H1 (cell line): Measurements from ENCODE around the gene MRPL55. TPM values are rescaled to one million over a fixed set of nuclear protein-coding genes. Genes with fewer than 3 reads are reported as not detected.

Experiments
- CTCF ChIA-PET: fragments of 300-600 bp; sonication (Branson Sonifier 250); formaldehyde crosslinking; loops from one replicate; lab custom pipeline; 2021; ENCODE audit not compliant: partially characterized antibody; lab: Charles Lee
- POLR2A ChIA-PET: fragments of 300-600 bp; sonication (Branson Sonifier 250); formaldehyde crosslinking; loops from one replicate; lab custom pipeline; 2021; ENCODE audit warnings: inconsistent platforms; ENCODE audit not compliant: partially characterized antibody; lab: Charles Lee
- DNase-seq, 2 experiments: peaks; one replicate each; pipeline versions ENCODE4 v3.0.0 to v3.0.0-alpha.2; 2010 to 2022; ENCODE audit warnings: low spot score in 2 of 2, low read depth in 1 of 2, mixed read lengths in 1 of 2
- FAIRE-seq: peaks from 2 replicates; lab custom pipeline; 2011; peaks lifted over from hg19 to GRCh38; lab: Jason Lieb, UNC
- H2AFZ ChIP-seq: 2 replicates; pipeline ENCODE4 v1.8.1; 2012; ENCODE audit warnings: low read length, inconsistent platforms
- H2AK5ac ChIP-seq: 2 replicates; pipeline ENCODE4 v1.6.1; 2013; ENCODE audit warnings: low read depth, low read length
- H2BK120ac ChIP-seq: replicated peaks from 2 replicates; pipeline ENCODE3; 2013; ENCODE audit warnings: low read depth, low read length, inconsistent platforms
- H2BK12ac ChIP-seq: 2 replicates; pipeline ENCODE4 v1.6.1; 2013; ENCODE audit warnings: low read depth, low read length
- H2BK15ac ChIP-seq: 2 replicates; pipeline ENCODE4 v1.6.1; 2013; ENCODE audit warnings: low read length
- H2BK20ac ChIP-seq: 2 replicates; pipeline ENCODE4 v1.6.1; 2013; ENCODE audit warnings: low read length
- H2BK5ac ChIP-seq: 2 replicates; pipeline ENCODE4 v1.6.1; 2013; ENCODE audit warnings: low read depth, low read length
- H3K14ac ChIP-seq: 2 replicates; pipeline ENCODE4 v1.6.1; 2013; ENCODE audit warnings: inconsistent platforms; ENCODE audit not compliant: insufficient read length
- H3K18ac ChIP-seq: 2 replicates; pipeline ENCODE4 v1.6.1; 2013; ENCODE audit warnings: low read length; ENCODE audit errors: extremely low read depth
- H3K23ac ChIP-seq: 2 replicates; pipeline ENCODE4 v1.6.1; 2013; ENCODE audit warnings: inconsistent platforms; ENCODE audit not compliant: insufficient read length
- H3K23me2 ChIP-seq: 2 replicates; pipeline ENCODE4 v1.6.1; 2013; ENCODE audit warnings: low read depth, low read length
- H3K27ac ChIP-seq: 2 replicates; pipeline ENCODE4 v1.6.1; 2011; ENCODE audit warnings: low read depth, low read length, inconsistent platforms
- H3K27me3 ChIP-seq, 4 experiments: replicated peaks in 1 of 4; 1 replicate in 1 of 4; 2 replicates in 3 of 4; pipeline versions ENCODE4 v1.6.1 to v1.8.1; 2011 to 2013; ENCODE audit warnings: low read length in 3 of 4, mild to moderate bottlenecking in 3 of 4, inconsistent platforms in 2 of 4, mixed read lengths in 2 of 4, moderate library complexity in 1 of 4; ENCODE audit not compliant: control insufficient read depth in 3 of 4, insufficient read depth in 3 of 4; ENCODE audit errors: extremely low read depth in 1 of 4
- H3K36me3 ChIP-seq, 4 experiments: 2 replicates each; pipeline versions ENCODE4 v1.6.1 to v1.8.1; 2011 to 2013; ENCODE audit warnings: mild to moderate bottlenecking in 4 of 4, low read length in 3 of 4, moderate library complexity in 2 of 4, control low read depth in 1 of 4, inconsistent platforms in 1 of 4; ENCODE audit not compliant: insufficient read depth in 4 of 4, control insufficient read depth in 2 of 4
- H3K4ac ChIP-seq: replicated peaks from 2 replicates; pipeline ENCODE3; 2013; ENCODE audit warnings: low read length, low read depth, mixed read lengths, inconsistent platforms; ENCODE audit not compliant: insufficient read length
- H3K4me1 ChIP-seq, 4 experiments: replicated peaks in 1 of 4; 1 replicate in 1 of 4; 2 replicates in 3 of 4; pipeline versions ENCODE4 v1.6.1 to v1.8.1; 2011 to 2013; ENCODE audit warnings: low read length in 3 of 4, inconsistent platforms in 2 of 4, mixed read lengths in 1 of 4; ENCODE audit not compliant: insufficient read depth in 4 of 4, control insufficient read depth in 3 of 4
- H3K4me2 ChIP-seq, 2 experiments: 2 replicates each; pipeline versions ENCODE4 v1.6.1 to v1.8.1; 2011 to 2013; ENCODE audit warnings: low read depth in 2 of 2, low read length in 2 of 2, control low read depth in 1 of 2, inconsistent platforms in 1 of 2, mild to moderate bottlenecking in 1 of 2; ENCODE audit not compliant: insufficient read depth in 1 of 2
- H3K4me3 ChIP-seq, 4 experiments: fragments of 200-600, 300-600 bp in 1 of 4; sonication (generic), shearing (Covaris generic), sonication (Bioruptor Twin) in 1 of 4; 2 replicates each; pipeline versions ENCODE4 v1.5.1 to v1.8.1; 2011 to 2016; ENCODE audit warnings: low read length in 4 of 4, low read depth in 3 of 4, control low read depth in 2 of 4, inconsistent platforms in 2 of 4, mild to moderate bottlenecking in 2 of 4, mixed read lengths in 1 of 4, moderate library complexity in 1 of 4; ENCODE audit not compliant: insufficient read depth in 2 of 4; ENCODE audit errors: extremely low read depth in 1 of 4
- H3K56ac ChIP-seq: replicated peaks from 2 replicates; pipeline ENCODE3; 2013; ENCODE audit warnings: low read depth, mild to moderate bottlenecking, mixed read lengths, low read length, inconsistent platforms; ENCODE audit not compliant: insufficient read length
- H3K79me1 ChIP-seq: 2 replicates; pipeline ENCODE4 v1.6.1; 2013; ENCODE audit warnings: low read depth, low read length, control low read depth
- H3K79me2 ChIP-seq, 2 experiments: 2 replicates each; pipeline versions ENCODE4 v1.6.1 to v1.8.1; 2012 to 2013; ENCODE audit warnings: low read length in 2 of 2, mild to moderate bottlenecking in 2 of 2, inconsistent platforms in 1 of 2; ENCODE audit not compliant: insufficient read depth in 2 of 2, control insufficient read depth in 1 of 2
- H3K9ac ChIP-seq, 4 experiments: replicated peaks in 1 of 4; 1 replicate in 1 of 4; 2 replicates in 3 of 4; pipeline versions ENCODE4 v1.6.1 to v1.8.1; 2011 to 2013; ENCODE audit warnings: low read depth in 3 of 4, low read length in 3 of 4, control low read depth in 2 of 4, mild to moderate bottlenecking in 2 of 4, moderate library complexity in 2 of 4, inconsistent platforms in 1 of 4; ENCODE audit errors: extremely low read depth in 1 of 4
- H3K9me3 ChIP-seq, 2 experiments: 2 replicates each; pipeline versions ENCODE4 v1.6.1 to v1.8.1; 2012 to 2013; ENCODE audit warnings: mild to moderate bottlenecking in 2 of 2, moderate library complexity in 2 of 2, control low read depth in 1 of 2, inconsistent platforms in 1 of 2, low read depth in 1 of 2, low read length in 1 of 2, mixed read lengths in 1 of 2; ENCODE audit not compliant: insufficient read depth in 2 of 2
- H4K20me1 ChIP-seq, 2 experiments: replicated peaks in 1 of 2; 2 replicates each; pipeline versions ENCODE3 to v1.8.1; 2011 to 2013; ENCODE audit warnings: inconsistent platforms in 2 of 2, low read length in 2 of 2, mild to moderate bottlenecking in 1 of 2; ENCODE audit not compliant: insufficient read depth in 2 of 2, control insufficient read depth in 1 of 2
- H4K5ac ChIP-seq: 2 replicates; pipeline ENCODE4 v1.6.1; 2013; ENCODE audit warnings: low read length, low read depth, mixed read lengths, inconsistent platforms; ENCODE audit not compliant: insufficient read length
- H4K8ac ChIP-seq: 2 replicates; pipeline ENCODE4 v1.8.0; 2013; ENCODE audit warnings: mild to moderate bottlenecking, moderate library complexity, low read length, inconsistent platforms; ENCODE audit not compliant: insufficient read depth; ENCODE audit errors: extremely low read depth
- H4K91ac ChIP-seq: replicated peaks from 2 replicates; pipeline ENCODE3; 2013; ENCODE audit warnings: low read length, mixed read lengths, inconsistent platforms; ENCODE audit not compliant: insufficient read length
- CREB1 ChIP-seq: IDR thresholded peaks from 2 replicates; pipeline ENCODE4 v1.6.1; 2012; ENCODE audit warnings: inconsistent platforms
- EP300 ChIP-seq, 2 experiments: IDR thresholded peaks; 1 replicate in 1 of 2; 2 replicates in 1 of 2; pipeline ENCODE4 v1.6.1; 2011 to 2012; ENCODE audit warnings: low read depth in 2 of 2, low read length in 2 of 2, mild to moderate bottlenecking in 2 of 2, borderline replicate concordance in 1 of 2, inconsistent platforms in 1 of 2, moderate library complexity in 1 of 2
- HDAC6 ChIP-seq: IDR thresholded peaks from one replicate; pipeline ENCODE4 v1.7.1; 2012; ENCODE audit warnings: low read depth, mild to moderate bottlenecking, inconsistent platforms, low read length, moderate library complexity
- JUND ChIP-seq: IDR thresholded peaks from 2 replicates; pipeline ENCODE4 v1.6.1; 2011; ENCODE audit warnings: mild to moderate bottlenecking, improper control_type of control experiment, low read length
- PHF8 ChIP-seq: fragments of 200-600 bp; sonication (generic); conservative IDR thresholded peaks from 2 replicates; pipeline ENCODE4 v1.7.1; 2012; ENCODE audit warnings: low read depth, mild to moderate bottlenecking, inconsistent platforms, low read length, moderate library complexity
- POLR2AphosphoS5 ChIP-seq: IDR thresholded peaks from 2 replicates; pipeline ENCODE4 v1.6.1; 2011; ENCODE audit warnings: low read depth, low read length
- SIRT6 ChIP-seq: IDR thresholded peaks from one replicate; pipeline ENCODE4 v1.7.1; 2012; ENCODE audit warnings: low read length, inconsistent platforms
- SP1 ChIP-seq: IDR thresholded peaks from 2 replicates; pipeline ENCODE4 v1.6.1; 2011; ENCODE audit warnings: low read depth, low read length
- SRF ChIP-seq: IDR thresholded peaks from 2 replicates; pipeline ENCODE4 v1.6.1; 2011; ENCODE audit warnings: mild to moderate bottlenecking, low read depth, low read length, moderate library complexity
- SUZ12 ChIP-seq: fragments of 200-600 bp; sonication (generic); IDR thresholded peaks from 2 replicates; pipeline ENCODE4 v1.6.1; 2012; ENCODE audit warnings: mild to moderate bottlenecking, inconsistent platforms, low read length, moderate library complexity, mixed read lengths
- WGBS, 2 experiments: shearing (Covaris generic) in 1 of 2; methylation state at CpG; one replicate each; pipeline versions ENCODE4 v1.1.6 to v1.1.7; 2013 to 2015; ENCODE audit warnings: low lambda C conversion rate in 2 of 2, mixed read lengths in 2 of 2, inconsistent platforms in 1 of 2, low coverage in 1 of 2, missing lambda C conversion rate in 1 of 2; ENCODE audit not compliant: insufficient replicate concordance in 2 of 2, insufficient coverage in 1 of 2, insufficient read length in 1 of 2; ENCODE audit errors: extremely low coverage in 1 of 2, missing lambda C conversion rate in 1 of 2; 5-methylcytosine and 5-hydroxymethylcytosine counted together
- polyA plus RNA-seq, 7 experiments: library from polyadenylated mRNA; depleted of rRNA in 3 of 7; stranded (reverse) in 5 of 7; unstranded in 2 of 7; fragments of >200 nt in 5 of 7; fragments of 200-250 nt in 2 of 7; gene quantifications; 1 replicate in 5 of 7; 2 replicates in 1 of 7; 4 replicates in 1 of 7; pipeline versions ENCODE4 v1.2.1 to v1.2.3, GENCODE V29; 2011 to 2013; ENCODE audit warnings: missing spikeins in 2 of 7, mixed read lengths in 2 of 7
- total RNA-seq: library from RNA; stranded (reverse); fragmentation: NEBNext Ultra II Directional; extraction: Animal tissue kit (Norgen Biotek cat#: 25700); gene quantifications from 2 replicates; pipeline ENCODE4 v1.2.1, GENCODE V29; 2021
- TF ChIP-seq, protein P1 (sequence below): IDR thresholded peaks from 2 replicates; pipeline ENCODE4 v1.6.1; 2012; ENCODE audit warnings: inconsistent platforms
- TF ChIP-seq, protein P2 (sequence below): IDR thresholded peaks from 2 replicates; pipeline ENCODE4 v1.6.1; 2012; ENCODE audit warnings: inconsistent platforms

The MRPL55 gene
- total and polyA plus RNA-seq, 2 of the 8 experiments (the other 6 are each of a cell fraction or from before 2014, with no cell fraction given) = 59.0 to 244 TPM

DNA sequence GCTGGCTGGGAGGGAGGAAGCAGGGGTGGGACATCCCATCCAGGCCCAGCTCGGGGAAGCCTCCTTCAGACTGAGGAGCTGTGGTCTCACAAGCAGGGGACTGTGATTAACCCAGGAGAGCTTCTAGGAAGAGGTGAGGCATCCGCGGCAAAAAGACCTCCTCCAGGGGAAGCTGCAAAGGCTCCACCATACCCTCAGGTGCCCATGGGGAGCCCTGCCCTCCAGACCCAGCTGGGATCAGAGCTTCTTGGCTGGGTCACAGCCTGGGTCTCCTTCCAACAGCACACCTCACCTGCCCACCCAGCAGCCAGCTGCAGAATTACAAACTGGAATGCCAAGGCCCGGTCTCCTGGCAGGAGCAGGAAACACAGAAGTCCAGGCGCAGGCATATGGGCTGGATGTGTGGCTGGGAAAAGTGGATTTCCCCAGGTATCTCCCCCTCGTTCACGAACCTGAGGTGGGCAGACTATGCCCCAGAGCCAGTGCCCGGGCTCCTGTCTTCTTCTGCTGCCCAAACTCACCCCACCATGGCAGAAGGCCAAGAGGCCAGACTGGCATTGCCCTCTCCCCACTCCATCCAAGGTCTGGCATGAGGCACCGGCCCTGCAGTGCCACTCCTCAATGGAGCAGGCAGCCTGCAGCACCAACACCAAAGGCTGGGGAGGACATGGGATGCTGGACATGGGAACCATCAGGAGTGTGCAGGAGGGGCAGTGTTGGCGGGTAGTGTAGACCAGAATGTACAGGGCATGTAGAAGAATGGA, 42.0 kb downstream of the MRPL55 start:
- Histone ChIP-seq H3K9ac (no peak overlapping the region), H4K5ac (no peak overlapping the region), H2BK15ac (no peak overlapping the region), H3K27me3 (peaks cover 19 to 86% (median 80%) of the 10 kb centered on the region in 4 experiments), H3K56ac (no peak overlapping the region), H3K14ac (no peak overlapping the region), H4K20me1 (peaks cover 3 to 5% of the 10 kb centered on the region in 2 experiments), H3K23me2 (peaks cover 23% of the 10 kb centered on the region; the same call in 1 of the 2 replicates), H2AFZ (no peak overlapping the region), H3K27ac (no peak overlapping the region), H4K91ac (no peak overlapping the region), H2BK12ac (no peak overlapping the region), H3K4me3 (no peak overlapping the region), H2BK120ac (no peak overlapping the region), H3K36me3 (no peaks in the 10 kb centered on the region), H2BK20ac (no peak overlapping the region), H3K18ac (no peak overlapping the region), H3K79me1 (no peaks in the 10 kb centered on the region), H3K79me2 (no peaks in the 10 kb centered on the region), H2AK5ac (no peak overlapping the region), H3K23ac (no peak overlapping the region), H3K9me3 (no peaks in the 10 kb centered on the region), H3K4me2 (no peak overlapping the region), H2BK5ac (no peak overlapping the region), H3K4ac (no peak overlapping the region), H4K8ac (no peak overlapping the region), H3K4me1 (peaks cover 0 to 3% (median 0%) of the 10 kb centered on the region in 4 experiments; a peak in 1 of 7 replicates)
- FAIRE-seq (no peak), DNase-seq (no peak)
- WGBS, 2 experiments = 65% methylated on average over 8 of the region's 10 CpGs; no CpG with 5 or more reads in 1 of the 2 experiments
- ChIA-PET CTCF (interaction anchor here (0.8 to 14.1 kb wide), 3 partner anchors 10 to 65 kb away, joined by 3 to 197 read pairs (median 3); partner anchors contain the start of gene WNT3A), POLR2A (interaction anchor here (1.4 kb wide), 1 partner anchor 15 kb away, joined by 4 read pairs; the partner anchor contains the start of gene ARF1)
- TF ChIP-seq HDAC6 = no peak
- TF ChIP-seq SIRT6 = no peak
- TF ChIP-seq JUND = no peak
- no peak for TF ChIP-seq SUZ12
- no peak for TF ChIP-seq EP300 (IDR thresholded peaks at IDR 0.05; ENCODE audit: borderline replicate concordance in 1 of 2, low read depth in 2 of 2, low read length in 2 of 2)
- TF ChIP-seq, protein P1, sequence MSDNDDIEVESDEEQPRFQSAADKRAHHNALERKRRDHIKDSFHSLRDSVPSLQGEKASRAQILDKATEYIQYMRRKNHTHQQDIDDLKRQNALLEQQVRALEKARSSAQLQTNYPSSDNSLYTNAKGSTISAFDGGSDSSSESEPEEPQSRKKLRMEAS = no peak
- TF ChIP-seq SP1 = no peak
- TF ChIP-seq, protein P2, sequence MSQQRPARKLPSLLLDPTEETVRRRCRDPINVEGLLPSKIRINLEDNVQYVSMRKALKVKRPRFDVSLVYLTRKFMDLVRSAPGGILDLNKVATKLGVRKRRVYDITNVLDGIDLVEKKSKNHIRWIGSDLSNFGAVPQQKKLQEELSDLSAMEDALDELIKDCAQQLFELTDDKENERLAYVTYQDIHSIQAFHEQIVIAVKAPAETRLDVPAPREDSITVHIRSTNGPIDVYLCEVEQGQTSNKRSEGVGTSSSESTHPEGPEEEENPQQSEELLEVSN = no peak
- no peak for TF ChIP-seq PHF8
- TF ChIP-seq POLR2AphosphoS5 = no peak
- TF ChIP-seq CREB1 = no peak
- no peak for TF ChIP-seq SRF
